Vagina (tissue), 2 donors: ENCODE measurements around the gene SMIM1. TPM values are rescaled to one million over a fixed set of nuclear protein-coding genes. Genes with fewer than 3 reads are reported as not detected.

Source experiments
- DNase-seq, 2 donors: peaks; one replicate each; pipeline ENCODE4 v3.0.0-alpha.2; 2017; ENCODE audit errors: extremely low spot score in 2 of 2
- H3K27ac ChIP-seq: fragments of 200-600 bp; sonication (generic); one replicate; pipeline ENCODE4 v1.5.1; 2019
- H3K27me3 ChIP-seq: fragments of 200-600 bp; sonication (generic); one replicate; pipeline ENCODE4 v1.5.1; 2019
- H3K36me3 ChIP-seq, 2 donors: fragments of 200-600 bp; sonication (generic); one replicate each; pipeline ENCODE4 v1.5.1; 2017 to 2019
- H3K4me1 ChIP-seq: fragments of 200-600 bp; sonication (generic); one replicate; pipeline ENCODE4 v1.5.1; 2019
- H3K4me3 ChIP-seq, 2 donors: fragments of 200-600 bp; sonication (generic); 1 replicate in 1 of 2; 2 replicates in 1 of 2; pipeline ENCODE4 v1.5.1; 2016 to 2019
- H3K9me3 ChIP-seq: fragments of 200-600 bp; sonication (generic); one replicate; pipeline ENCODE4 v1.5.1; 2019
- CTCF ChIP-seq, 3 experiments: fragments of 450-650 bp in 2 of 3; fragments of 200-600 bp in 1 of 3; sonication (generic) in 1 of 3; IDR thresholded peaks; one replicate each; pipeline ENCODE4 v1.5.1; 2017 to 2019; ENCODE audit warnings: antibody characterized with exemption in 3 of 3, mild to moderate bottlenecking in 2 of 3, moderate library complexity in 2 of 3
- POLR2A ChIP-seq, 2 donors: fragments of 450-650 bp; IDR thresholded peaks; one replicate each; pipeline ENCODE4 v1.6.1; 2017; ENCODE audit warnings: antibody characterized with exemption in 2 of 2, mild to moderate bottlenecking in 2 of 2, moderate library complexity in 2 of 2
- POLR2AphosphoS5 ChIP-seq, 2 donors: sonication (generic); formaldehyde crosslinking; IDR thresholded peaks; one replicate each; pipeline ENCODE4 v1.9.0; 2017; ENCODE audit warnings: antibody characterized with exemption in 2 of 2, mild to moderate bottlenecking in 2 of 2, low read depth in 1 of 2; ENCODE audit not compliant: insufficient read depth in 1 of 2
- intact Hi-C: fragments of 100-400 bp; cut with DNase I; formaldehyde crosslinking; loops from one replicate; pipeline ENCODE4 v1.15.1; 2023
- total RNA-seq: library from RNA; depleted of rRNA; stranded (reverse); fragments of >200 nt; gene quantifications from one replicate; pipeline ENCODE4 v1.2.3, GENCODE V29; 2016

The SMIM1 gene
- total RNA-seq, 1 donor from 2014 or later, result not detected

GRCh38 chr1:3789421-3790300 lies 17.1 kb downstream of the SMIM1 start:
- H3K27ac ChIP-seq, result no peak overlapping the region
- no peak for DNase-seq
- no peaks in the 10 kb centered on the region for H3K9me3 ChIP-seq
- H3K4me1 ChIP-seq, result peaks cover 45% of the 10 kb centered on the region
- intact Hi-C loops, result no loop called here
- H3K36me3 ChIP-seq, result peaks cover 0 to 15% of the 10 kb centered on the region in 2 donors
- H3K27me3 ChIP-seq, result no peaks in the 10 kb centered on the region
- TF ChIP-seq CTCF (IDR thresholded peaks at IDR 0.05) (no peak), POLR2AphosphoS5 (IDR thresholded peaks at IDR 0.05; ENCODE audit: insufficient read depth in 1 of 2, low read depth in 1 of 2) (no peak), POLR2A (IDR thresholded peaks at IDR 0.05) (no peak)
- H3K4me3 ChIP-seq, result no peak overlapping the region

DNA sequence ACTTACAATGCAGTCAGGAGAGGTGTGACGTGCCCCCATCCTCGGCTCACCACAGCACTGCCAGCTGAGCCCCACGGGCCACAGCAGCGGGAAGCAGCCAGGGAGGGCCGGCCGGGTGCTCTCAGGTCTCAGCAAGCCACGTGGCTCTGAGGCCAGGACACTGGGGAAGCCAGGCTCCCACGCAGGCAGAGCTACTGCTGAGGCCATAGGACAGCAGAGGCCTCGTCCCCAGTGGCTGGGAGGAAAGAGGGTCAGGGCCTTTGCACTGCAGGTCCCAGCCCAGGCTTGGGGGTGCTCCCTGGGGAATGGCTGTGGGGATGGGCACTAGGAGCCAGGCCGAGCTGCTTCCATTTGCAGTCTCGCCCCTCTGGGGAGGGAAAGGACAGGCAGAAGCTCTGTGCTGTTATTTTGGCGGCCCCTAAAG lies 18.0 kb downstream of the SMIM1 start:
- intact Hi-C loops, result no loop called here
- TF ChIP-seq POLR2A (IDR thresholded peaks at IDR 0.05) (no peak), POLR2AphosphoS5 (IDR thresholded peaks at IDR 0.05; ENCODE audit: insufficient read depth in 1 of 2, low read depth in 1 of 2) (no peak), CTCF (IDR thresholded peaks at IDR 0.05) (no peak)
- no peak overlapping the region for H3K4me3 ChIP-seq
- H3K27ac ChIP-seq, result no peak overlapping the region
- H3K9me3 ChIP-seq, result no peaks in the 10 kb centered on the region
- no peaks in the 10 kb centered on the region for H3K27me3 ChIP-seq
- DNase-seq, result no peak
- peaks cover 53% of the 10 kb centered on the region for H3K4me1 ChIP-seq
- H3K36me3 ChIP-seq, result peaks cover 0 to 6% of the 10 kb centered on the region in 2 donors

GRCh38 chr1:3790952-3791351 lies 18.4 kb downstream of the SMIM1 start:
- DNase-seq, result no peak
- Histone ChIP-seq H3K27me3 (no peaks in the 10 kb centered on the region), H3K36me3 (peaks cover 0 to 6% of the 10 kb centered on the region in 2 donors), H3K4me1 (peaks cover 56% of the 10 kb centered on the region), H3K4me3 (no peak overlapping the region), H3K27ac (no peak overlapping the region), H3K9me3 (no peaks in the 10 kb centered on the region)
- intact Hi-C loops, result no loop called here
- TF ChIP-seq CTCF (IDR thresholded peaks at IDR 0.05), result no peak
- no peak for TF ChIP-seq POLR2A (IDR thresholded peaks at IDR 0.05)
- no peak for TF ChIP-seq POLR2AphosphoS5 (IDR thresholded peaks at IDR 0.05; ENCODE audit: insufficient read depth in 1 of 2, low read depth in 1 of 2)

DNA sequence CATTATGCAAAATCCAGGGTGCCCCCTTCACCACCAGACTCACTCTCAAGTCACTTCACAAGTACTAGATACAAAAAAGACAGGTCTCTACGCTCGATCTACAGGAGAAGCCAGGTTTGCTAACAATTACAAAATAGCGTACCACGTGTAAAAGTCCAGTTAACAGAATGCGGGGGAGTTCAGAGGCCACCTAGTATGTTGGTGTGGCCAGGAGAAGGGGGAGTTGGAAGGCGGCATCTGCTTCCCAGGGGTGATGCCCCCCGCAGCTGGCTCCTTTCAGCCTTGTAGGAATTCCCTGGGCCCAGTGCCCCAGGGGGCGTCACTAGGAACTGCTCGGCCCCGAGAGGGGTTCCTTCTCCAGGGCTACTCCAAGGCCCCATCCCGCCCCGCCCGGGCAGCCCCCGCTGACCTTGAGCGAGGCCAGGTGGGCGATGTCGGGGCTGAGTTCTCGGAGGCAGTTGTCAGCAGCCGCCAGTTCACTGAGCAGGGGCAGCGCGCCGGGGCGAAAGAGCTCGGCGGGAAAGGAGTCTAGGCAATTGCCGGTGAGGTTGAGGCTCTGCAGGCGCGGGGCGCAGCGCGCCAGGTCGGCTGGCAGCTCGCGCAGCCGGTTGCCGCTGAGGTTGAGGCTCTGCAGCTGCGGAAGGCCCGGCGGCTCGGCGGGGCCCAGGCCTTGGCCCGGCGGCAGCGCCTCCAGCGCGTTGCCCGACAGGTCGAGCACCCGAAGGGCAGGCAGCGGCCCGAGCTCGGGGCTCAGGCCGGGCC lies 23.1 kb downstream of the SMIM1 start:
- TF ChIP-seq POLR2A (IDR thresholded peaks at IDR 0.05), result no peak
- no peak for TF ChIP-seq POLR2AphosphoS5 (IDR thresholded peaks at IDR 0.05; ENCODE audit: insufficient read depth in 1 of 2, low read depth in 1 of 2)
- no peak for TF ChIP-seq CTCF (IDR thresholded peaks at IDR 0.05)
- DNase-seq, result no peak
- H3K4me1 ChIP-seq, result peaks cover 47% of the 10 kb centered on the region
- H3K36me3 ChIP-seq, result no peaks in the 10 kb centered on the region
- H3K27ac ChIP-seq, result no peak overlapping the region
- H3K27me3 ChIP-seq, result no peaks in the 10 kb centered on the region
- H3K9me3 ChIP-seq, result no peaks in the 10 kb centered on the region
- H3K4me3 ChIP-seq, result peak overlapping the region; percentile 76 to 79
- intact Hi-C loops, result no loop called here
